Esophagus squamous epithelium (tissue), 4 donors: ENCODE measurements around the gene GPATCH2L.

Source experiments
- CTCF ChIP-seq, 6 experiments: fragments of 450-650 bp in 4 of 6; fragments of 200-600 bp in 2 of 6; sonication (generic) in 2 of 6; IDR thresholded peaks; one replicate each; pipeline ENCODE4 v1.5.1; 2016 to 2019; ENCODE audit warnings: antibody characterized with exemption in 6 of 6, mild to moderate bottlenecking in 4 of 6, moderate library complexity in 4 of 6
- POLR2A ChIP-seq, 4 donors: fragments of 450-650 bp; IDR thresholded peaks; one replicate each; pipeline ENCODE4 v1.6.1; 2017; ENCODE audit warnings: antibody characterized with exemption in 4 of 4, mild to moderate bottlenecking in 4 of 4, moderate library complexity in 3 of 4

GRCh38 chr14:76104802-76105355 lies 46.8 kb upstream of the GPATCH2L start:
- TF ChIP-seq POLR2A (IDR thresholded peaks at IDR 0.05) (no peak), CTCF (IDR thresholded peaks at IDR 0.05) (no peak)
